Measurements from ENCODE around the gene KHDC4. TPM values are rescaled to one million over a fixed set of nuclear protein-coding genes. Genes with fewer than 3 reads are reported as not detected.

The KHDC4 gene
- total RNA-seq, 1 donor from 2014 or later, result 22.5 TPM

DNA sequence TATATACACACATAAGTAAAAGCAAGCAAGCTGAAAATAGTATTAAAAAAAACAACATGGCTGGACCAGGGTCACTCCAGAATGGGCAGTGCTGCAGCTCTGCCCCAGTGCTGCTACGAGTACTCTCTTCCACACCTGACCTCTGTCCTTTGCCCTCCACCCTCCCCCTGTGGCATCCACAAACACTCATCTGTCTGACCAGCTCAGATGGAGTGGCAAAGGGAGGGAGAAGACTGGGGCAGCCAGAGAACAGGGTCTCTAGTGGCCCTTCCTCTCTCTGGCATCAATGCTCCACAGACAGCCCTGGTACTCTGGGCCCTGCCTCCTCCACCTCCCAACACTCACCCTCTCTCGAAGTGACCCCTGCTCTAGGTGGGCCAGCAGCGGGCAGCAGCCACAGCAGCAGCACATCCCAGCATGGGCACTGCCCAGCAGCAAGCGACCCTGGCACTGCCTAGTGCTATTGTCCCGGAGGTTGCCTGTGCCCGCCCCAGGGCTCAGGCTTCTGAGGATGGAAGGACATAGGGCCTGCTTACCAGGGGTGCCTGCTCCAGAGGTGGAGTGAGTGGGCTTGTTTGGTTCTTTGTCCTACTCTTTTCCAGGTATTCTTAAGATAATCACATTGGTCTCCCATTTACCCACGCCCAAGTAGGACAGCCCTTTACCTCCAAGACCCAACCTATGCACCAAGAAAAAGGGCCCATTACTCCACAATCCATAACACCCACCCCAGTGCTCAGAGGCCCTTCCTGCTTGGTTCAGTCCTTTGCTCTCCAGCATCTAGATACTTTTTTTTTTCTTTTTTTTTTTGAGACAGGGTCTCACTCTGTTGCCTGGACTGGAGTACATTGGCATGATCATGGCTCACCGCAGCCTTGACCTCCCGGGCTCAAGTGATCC lies 37.9 kb upstream of the KHDC4 start:
- DNase-seq (no peak), ATAC-seq (ENCODE audit: poor library complexity) (no peak)
- intact Hi-C loops (cut with DNase I), result loop anchor here (10.0 kb wide), 1 partner anchor 523 kb away; no protein-coding TSS in a partner anchor

DNA sequence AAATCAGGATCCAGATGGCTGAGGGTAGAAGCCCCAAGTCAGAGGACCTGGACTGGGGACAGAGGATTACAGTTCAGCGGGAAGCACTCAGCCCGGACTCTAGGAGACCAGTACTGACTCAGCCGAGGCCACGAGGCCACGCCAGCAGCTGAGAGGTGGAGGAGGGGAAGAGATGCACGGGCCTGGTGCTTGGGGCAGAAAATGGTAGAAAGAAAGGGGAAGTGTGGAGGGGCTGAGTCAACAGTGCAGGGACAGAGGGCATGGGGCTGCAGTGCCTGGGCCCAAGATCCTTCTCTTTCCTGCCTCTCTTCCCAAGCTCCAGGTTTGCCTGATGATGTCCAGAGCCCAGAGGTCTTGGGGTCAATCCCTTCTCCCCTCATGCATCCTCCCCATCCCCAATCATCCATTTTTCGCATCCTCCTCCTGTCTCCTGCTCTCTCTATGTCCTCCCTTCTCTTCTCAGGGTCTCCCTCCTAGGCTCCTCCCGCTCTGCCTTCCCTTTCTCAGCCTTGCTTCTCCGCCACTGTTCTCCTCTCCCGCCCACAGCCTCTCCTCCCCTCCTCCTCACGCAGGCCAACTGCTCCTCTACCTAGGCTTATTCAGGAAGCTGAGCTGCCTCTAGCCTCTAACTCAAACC lies 36.4 kb upstream of the KHDC4 start:
- peak; percentile 54 for ATAC-seq (ENCODE audit: poor library complexity)
- intact Hi-C loops (cut with DNase I), result loop anchor here (10.0 kb wide), 1 partner anchor 524 kb away; no protein-coding TSS in a partner anchor
- peak; percentile 85 for DNase-seq

DNA sequence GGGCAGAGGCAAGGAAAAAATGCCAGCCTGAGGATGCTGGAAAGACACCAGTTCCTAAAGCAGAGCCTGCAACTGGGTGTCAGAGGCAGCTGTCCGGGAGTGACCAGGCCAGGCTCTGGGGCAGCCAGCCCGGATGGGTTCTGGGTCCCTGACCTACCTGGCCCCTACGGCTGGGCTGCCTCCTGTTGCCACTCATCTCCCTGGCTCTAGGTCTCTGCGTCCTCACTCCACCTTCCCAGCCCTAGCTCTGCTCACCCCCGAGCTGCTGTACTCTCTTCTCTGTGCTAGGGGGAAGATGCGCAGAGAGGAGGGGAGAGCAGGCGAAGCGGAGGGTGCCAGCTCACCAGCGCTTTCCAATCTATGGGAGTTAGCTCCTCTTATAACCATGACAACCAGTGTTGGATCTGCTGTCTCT lies 35.2 kb upstream of the KHDC4 start:
- DNase-seq, result no peak
- intact Hi-C loops (cut with DNase I), result no loop called here
- ATAC-seq (ENCODE audit: poor library complexity), result no peak

DNA sequence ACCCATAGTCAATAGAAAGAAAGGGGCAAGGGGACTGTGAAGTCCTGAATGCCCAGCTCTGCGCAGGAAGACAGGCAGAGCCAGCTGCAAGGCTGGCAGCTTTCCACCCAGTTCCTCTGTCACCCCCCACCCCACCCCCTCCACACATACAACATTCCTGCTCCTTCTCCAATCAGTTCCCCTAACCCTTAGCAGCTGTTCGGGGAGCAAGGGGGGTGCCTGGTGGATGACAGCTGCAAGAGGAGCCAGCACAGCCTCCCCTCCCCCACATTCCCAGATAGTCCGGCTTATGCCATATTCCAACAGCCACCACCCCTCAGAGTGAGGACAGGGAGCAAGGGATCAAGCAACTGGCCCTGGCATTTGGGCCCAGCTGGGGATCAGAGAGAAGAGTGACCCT lies 34.5 kb upstream of the KHDC4 start:
- intact Hi-C loops (cut with DNase I), result no loop called here
- ATAC-seq (ENCODE audit: poor library complexity), result peak; percentile 29
- DNase-seq, result peak; percentile 55

DNA sequence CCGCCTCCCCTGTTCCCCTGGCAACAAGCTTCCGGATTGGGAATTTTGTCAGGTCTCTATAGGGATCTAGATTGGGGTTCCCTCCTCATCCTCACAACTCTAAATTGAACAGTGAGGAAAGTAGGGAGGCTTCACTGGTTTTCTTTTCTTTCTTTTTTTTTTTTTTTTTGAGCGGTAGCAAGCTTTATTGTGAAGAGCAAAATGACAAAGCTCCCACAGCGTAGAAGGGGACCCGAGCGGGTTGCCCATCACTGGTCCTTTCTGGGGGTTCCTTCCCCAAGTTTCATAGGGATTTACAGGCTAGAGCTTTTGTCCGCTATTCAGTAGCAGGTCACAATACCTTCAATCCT lies 33.8 kb upstream of the KHDC4 start:
- DNase-seq (no peak), ATAC-seq (ENCODE audit: poor library complexity) (no peak)
- intact Hi-C loops (cut with DNase I), result no loop called here

DNA sequence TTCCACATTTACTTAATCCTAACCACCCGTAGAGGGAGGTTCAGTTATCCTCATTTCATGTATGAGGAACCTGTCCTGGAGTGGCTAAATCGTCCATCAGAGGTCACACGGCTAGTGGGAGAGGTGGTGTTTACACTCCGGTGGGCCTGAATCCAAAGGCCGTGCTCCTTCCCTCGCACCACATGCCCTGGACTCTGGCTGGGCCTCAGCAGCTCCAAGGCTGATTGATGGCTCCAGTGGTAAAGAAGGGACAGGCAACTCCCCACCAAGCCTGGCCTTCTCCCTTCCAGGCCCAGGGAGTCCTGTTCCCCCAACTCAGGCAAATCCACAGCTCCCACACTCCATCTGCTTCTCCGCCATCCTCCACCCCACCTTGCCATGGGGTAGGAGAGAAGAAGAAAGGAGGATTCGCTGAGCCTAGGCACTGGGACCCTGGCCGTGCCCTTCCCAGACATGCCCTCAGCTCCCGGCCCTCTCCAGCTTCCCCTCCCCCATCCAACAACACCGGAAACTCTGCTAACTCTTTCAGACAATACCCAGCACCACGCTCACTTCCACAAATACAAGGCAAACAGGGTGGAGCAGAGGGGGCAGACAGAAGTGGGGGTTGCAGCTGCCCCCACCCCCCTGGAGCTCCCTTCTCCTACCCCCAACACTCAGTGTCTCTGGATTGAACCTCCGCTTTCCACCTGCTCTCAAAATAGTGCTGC lies 33.3 kb upstream of the KHDC4 start:
- peak; percentile 46 for ATAC-seq (ENCODE audit: poor library complexity)
- intact Hi-C loops (cut with DNase I), result no loop called here
- DNase-seq, result no peak

DNA sequence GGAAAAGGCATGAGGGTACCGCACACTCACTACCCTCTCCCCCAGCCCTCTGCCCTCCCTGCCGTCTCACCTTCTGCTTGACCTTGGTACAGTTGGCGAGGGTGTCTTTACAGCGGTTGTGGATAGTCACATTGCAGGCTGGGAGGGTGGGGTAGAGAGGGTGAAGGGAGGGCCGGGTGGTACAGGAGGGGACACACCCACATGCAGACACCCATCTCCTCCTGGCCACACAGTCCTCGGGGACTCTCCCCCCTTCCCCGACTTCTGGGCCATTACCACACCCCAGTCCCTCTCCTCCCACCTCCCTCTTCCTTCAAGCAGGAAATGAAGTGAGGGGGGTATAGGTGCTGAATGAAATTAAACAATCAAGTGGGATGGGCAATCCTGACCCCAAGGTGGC lies 32.5 kb upstream of the KHDC4 start:
- intact Hi-C loops (cut with DNase I), result no loop called here
- no peak for DNase-seq
- ATAC-seq (ENCODE audit: poor library complexity), result peak; percentile 40

DNA sequence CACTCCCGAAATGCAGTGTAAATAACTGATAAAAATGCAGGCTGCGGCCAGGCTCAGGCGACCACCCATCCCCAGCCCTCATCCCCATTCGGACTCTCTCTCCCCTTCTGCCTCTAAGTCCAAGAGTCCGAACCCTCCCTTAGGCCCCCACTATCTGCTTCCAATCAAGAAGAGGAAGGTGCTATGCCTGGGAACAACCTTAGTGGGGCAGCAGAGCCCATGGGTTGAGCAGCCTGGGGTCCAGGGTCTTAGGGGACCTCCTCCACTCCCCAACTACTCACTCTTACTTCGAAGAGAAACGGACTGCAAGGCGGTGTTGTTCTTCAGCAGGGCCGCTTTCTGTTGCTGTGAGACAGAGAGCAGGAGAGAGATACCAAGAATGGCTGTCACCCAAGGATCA lies 31.9 kb upstream of the KHDC4 start:
- intact Hi-C loops (cut with DNase I), result no loop called here
- peak; percentile 1 for ATAC-seq (ENCODE audit: poor library complexity)
- no peak for DNase-seq

DNA sequence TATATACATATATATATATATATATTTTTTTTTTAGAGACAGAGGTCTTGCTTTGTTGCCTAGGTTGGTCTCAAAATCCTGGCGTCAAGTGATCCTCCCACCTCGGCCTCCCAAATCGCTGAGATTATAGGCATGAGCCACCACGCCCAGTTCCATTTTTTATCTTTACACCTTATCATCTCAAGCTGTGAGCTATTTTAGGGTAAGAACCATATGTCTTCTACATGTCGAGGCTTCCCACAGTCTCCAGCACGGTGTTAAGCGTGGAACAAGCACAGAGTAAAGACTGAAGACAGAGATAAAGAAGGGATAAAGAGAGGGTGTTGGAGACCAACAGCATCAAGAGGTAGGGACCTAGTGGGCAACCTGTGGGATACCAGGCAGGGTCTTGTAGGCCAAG lies 30.0 kb upstream of the KHDC4 start:
- ATAC-seq (ENCODE audit: poor library complexity), result no peak
- intact Hi-C loops (cut with DNase I), result no loop called here
- no peak for DNase-seq

DNA sequence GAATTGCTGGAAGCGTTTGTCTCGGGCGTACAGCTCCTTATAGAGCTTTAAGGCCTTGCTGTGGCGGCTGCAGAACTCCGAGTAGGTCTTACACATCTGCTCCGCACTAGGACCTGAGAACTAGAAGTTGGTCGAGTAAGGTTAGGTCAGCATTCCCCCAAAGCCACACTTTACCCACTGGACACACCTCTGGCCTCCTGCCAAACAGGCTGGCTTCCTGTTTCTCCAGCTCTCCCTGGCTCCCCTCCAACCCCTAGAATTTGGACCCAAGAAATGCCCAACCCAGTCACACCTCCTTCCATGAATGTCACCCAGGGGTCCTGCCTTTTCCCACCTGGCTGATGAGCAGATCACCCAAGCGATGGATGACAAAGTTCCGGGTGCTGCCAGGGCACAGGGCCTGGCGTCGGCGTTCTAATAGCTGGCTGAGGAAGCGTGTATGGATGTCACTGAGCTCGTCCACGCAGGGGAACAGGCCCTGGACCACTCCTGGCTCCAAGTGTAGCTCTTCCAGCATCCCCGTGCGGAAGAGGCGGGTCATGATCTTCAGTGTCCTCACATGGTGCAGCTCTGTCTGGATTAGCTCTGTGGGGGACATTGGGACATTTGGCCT lies 28.5 kb upstream of the KHDC4 start:
- DNase-seq (peak; percentile 76), ATAC-seq (ENCODE audit: poor library complexity) (no peak)

DNA sequence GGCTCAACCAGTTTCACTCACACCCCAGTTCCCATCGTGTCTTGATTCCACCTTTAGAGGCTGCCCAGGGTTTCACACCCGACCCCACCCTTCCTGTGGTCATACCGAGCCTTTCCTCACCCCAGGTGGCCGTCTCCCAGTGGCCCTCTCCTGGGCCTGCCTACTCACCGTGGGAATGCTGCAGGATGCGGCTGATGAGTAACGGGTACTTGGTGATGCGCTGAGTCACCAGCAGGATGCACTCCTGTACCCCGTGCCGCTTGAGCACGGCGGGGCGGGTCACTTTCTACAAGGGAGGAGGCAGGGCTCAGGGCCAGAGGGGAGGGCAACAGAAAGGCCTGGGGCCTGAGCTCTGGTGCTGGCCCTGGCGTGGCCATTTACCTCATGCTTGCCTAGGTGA lies 27.7 kb upstream of the KHDC4 start:
- intact Hi-C loops (cut with DNase I), result no loop called here
- ATAC-seq (ENCODE audit: poor library complexity), result peak; percentile 26
- DNase-seq, result peak; percentile 77

More for the DNA sequence above, 28.5 kb upstream of the KHDC4 start:
- intact Hi-C loops (cut with DNase I), result no loop called here

DNA sequence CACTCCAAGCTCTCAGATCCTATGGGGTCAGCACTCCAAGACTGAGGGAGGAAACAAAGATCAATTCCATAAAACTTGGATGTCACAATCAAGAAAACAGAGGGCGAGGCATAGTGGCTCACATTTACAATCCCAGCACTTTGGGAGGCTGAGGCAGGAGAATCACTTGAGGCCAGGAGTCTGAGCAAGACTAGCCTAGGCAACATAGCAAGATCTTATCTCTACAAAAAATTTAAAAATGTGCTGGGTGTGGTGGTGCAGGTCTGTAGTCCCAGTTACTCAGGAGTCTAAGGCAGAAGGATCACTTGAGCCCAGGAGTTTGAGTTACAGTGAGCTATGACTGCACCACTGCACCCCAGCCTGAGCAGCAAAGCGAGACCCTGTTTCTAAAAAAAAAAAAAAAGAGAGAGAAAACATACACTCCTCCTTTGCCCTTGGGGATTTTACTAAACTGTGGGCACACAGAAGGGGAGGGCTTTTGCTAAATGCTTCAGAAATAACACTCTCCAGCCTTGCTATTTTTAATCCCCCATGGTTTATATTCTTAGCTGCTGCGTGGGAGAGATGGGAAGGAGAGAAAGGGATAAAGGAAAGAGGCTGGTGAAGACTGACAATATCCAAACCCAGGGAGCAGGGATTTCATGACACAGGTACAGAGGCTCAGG lies 26.0 kb upstream of the KHDC4 start:
- no peak for DNase-seq
- peak; percentile 25 for ATAC-seq (ENCODE audit: poor library complexity)
- intact Hi-C loops (cut with DNase I), result no loop called here

DNA sequence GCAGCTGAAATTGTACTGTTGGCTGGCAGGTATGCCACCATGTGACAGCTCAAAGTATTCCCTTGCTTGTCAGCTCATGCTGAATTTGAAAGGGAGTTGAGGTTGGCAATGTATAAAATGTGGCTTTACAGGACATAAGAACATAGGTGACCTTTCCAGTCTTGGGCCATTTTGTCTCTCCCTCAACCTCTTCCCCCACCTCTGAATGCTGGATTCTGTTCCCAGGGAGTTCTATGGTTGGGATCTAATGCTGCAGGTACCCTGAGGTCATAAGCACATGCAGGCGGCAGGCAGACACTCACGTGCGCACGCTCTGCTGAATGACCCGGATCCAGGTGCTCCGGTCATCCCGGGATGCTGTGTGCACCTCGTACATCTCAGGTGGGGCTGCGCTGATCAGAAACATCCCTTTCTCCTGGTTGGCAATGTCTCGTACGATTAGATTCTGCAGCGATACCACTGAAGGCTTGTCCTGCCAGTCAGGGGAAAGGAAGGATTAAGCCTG lies 23.2 kb upstream of the KHDC4 start:
- no peak for DNase-seq
- intact Hi-C loops (cut with DNase I), result no loop called here
- no peak for ATAC-seq (ENCODE audit: poor library complexity)

DNA sequence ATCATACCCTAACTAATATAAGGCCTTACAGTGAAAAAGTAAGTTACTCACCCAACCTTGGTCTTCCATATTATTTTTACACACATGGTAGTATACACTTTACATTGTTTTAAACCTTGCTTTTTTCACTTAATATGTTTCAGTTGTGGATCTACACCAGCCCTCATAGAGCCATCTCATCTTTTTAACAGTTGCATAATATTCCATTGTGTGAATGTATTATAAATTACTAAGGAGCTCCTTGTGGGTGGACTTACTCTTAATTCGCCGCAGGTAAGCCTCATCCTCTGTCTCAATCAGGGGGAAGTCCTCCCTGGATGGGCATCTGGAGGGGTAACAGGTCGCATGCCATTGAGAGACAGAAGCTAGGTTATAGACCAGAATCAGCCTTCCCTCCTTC lies 20.4 kb upstream of the KHDC4 start:
- DNase-seq (no peak), ATAC-seq (ENCODE audit: poor library complexity) (no peak)
- intact Hi-C loops (cut with DNase I), result no loop called here

DNA sequence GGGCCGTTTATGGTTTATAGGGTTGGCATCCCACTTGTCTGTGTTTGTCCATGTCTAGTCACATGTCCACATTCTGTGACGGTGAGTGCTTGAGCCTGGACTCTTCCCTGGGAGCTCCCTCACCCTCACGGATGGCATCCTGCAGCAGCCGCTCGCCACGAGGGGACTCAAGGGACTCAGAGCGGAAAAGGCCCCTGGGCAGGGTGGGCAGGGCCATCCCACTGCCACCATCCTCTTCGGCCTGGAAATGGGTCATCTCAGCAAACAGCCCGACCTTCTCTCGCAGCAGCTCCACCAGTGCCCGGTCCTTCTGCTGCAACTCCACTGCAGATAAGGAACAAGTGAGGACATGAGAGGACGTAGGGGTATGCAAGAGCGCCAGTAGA lies 18.3 kb upstream of the KHDC4 start:
- ATAC-seq (ENCODE audit: poor library complexity), result no peak
- intact Hi-C loops (cut with DNase I), result no loop called here
- no peak for DNase-seq

DNA sequence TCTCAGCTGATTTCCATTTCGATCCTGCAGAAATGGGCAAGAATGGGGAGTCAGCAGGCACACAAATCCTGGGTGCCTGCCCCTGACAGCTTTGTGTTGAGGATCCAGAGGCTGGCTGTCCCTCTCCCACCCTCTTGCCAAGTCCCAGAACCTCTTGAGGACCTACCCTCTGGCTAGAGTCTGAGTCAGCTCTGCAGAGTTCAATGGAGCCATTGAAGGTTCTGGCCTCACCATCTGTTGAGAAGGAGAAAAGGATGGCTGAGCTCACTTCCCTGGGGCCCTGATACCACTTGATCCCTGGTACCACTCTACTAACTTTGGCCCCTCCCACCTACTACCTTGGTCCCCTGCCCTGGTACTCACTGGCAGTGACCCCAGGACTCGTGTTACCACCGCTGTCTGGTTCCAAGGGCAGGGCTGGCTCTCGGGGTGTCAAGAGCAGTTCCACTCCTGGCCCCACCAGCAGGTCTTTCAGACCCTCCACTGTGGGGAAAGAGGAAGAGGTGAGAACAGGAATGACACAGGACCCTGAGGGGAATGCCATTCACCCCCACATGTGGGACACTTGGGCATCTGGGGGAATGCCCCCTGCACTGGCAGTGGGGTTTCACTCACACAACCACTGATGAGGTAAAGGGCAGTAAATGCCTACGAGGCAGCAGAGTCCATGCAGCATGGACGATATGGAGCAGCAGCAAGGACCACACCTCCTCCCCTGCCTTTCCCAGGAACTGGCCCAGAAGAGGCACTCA lies 17.7 kb upstream of the KHDC4 start:
- intact Hi-C loops (cut with DNase I), result no loop called here
- no peak for DNase-seq
- ATAC-seq (ENCODE audit: poor library complexity), result no peak

DNA sequence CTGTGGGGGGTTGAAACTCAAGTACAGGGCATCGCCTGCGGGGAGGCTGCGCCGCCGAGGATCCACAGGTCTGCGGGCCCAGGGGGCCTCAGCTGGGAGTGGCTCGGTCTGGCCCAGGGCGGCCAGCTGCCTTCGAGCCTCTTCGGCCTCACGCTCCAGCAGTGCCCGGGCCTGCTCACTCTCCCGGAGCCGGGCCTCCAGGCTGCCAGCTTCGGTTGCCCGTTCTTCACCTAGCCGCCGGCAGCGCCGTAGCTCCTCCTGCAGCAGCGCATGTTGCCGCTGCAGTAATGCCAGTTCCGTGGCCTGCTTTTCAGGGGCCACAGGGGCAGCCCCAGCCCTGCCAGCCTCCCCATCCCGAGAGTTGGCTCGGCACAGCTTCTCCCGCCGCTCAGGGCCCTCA lies 16.6 kb upstream of the KHDC4 start:
- DNase-seq, result no peak
- no peak for ATAC-seq (ENCODE audit: poor library complexity)

DNA sequence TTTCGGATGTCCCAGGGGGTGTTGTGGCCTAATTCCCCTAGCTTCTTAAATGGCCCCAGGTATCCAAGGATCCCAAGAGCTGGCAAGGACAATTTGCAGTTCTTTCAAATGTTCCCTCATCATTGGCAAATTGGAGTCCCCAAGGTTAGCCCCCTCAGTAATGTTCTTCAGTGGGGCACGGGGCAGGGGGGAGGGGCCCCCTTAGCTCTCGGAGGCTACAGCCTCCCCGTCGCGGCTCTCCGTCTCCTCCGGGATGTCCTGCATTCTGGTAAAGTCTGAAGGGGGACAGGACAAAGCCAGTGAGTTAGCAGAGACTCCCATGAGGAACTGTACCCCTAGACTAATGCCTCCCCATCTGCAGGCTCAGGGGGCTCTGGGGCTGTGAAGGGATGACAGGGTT lies 13.5 kb upstream of the KHDC4 start:
- no peak for ATAC-seq (ENCODE audit: poor library complexity)
- no peak for DNase-seq
- intact Hi-C loops (cut with DNase I), result no loop called here

More for the DNA sequence above, 16.6 kb upstream of the KHDC4 start:
- intact Hi-C loops (cut with DNase I), result no loop called here

Measured in Right ventricle myocardium superior (tissue), 1 donor.